GM10266 (cell line): ENCODE results near the gene SARS1.
"Not testable (repeated sequence)": the region's sequence is repeated elsewhere in the genome, so short reads cannot be mapped to it uniquely, and the experiment has no call there.

Source experiments
- DNase-seq: peaks from one replicate; pipeline ENCODE4 v3.0.0; 2012; ENCODE audit errors: extremely low spot score
- TF ChIP-seq, protein P1 (sequence below): IDR thresholded peaks from 2 replicates; pipeline ENCODE4 v1.5.1; 2012; ENCODE audit warnings: mild to moderate bottlenecking, low read depth; ENCODE audit not compliant: control insufficient read depth, insufficient read depth; ENCODE audit errors: missing control alignments

SARS1 gene, protein sequence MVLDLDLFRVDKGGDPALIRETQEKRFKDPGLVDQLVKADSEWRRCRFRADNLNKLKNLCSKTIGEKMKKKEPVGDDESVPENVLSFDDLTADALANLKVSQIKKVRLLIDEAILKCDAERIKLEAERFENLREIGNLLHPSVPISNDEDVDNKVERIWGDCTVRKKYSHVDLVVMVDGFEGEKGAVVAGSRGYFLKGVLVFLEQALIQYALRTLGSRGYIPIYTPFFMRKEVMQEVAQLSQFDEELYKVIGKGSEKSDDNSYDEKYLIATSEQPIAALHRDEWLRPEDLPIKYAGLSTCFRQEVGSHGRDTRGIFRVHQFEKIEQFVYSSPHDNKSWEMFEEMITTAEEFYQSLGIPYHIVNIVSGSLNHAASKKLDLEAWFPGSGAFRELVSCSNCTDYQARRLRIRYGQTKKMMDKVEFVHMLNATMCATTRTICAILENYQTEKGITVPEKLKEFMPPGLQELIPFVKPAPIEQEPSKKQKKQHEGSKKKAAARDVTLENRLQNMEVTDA

DNA sequence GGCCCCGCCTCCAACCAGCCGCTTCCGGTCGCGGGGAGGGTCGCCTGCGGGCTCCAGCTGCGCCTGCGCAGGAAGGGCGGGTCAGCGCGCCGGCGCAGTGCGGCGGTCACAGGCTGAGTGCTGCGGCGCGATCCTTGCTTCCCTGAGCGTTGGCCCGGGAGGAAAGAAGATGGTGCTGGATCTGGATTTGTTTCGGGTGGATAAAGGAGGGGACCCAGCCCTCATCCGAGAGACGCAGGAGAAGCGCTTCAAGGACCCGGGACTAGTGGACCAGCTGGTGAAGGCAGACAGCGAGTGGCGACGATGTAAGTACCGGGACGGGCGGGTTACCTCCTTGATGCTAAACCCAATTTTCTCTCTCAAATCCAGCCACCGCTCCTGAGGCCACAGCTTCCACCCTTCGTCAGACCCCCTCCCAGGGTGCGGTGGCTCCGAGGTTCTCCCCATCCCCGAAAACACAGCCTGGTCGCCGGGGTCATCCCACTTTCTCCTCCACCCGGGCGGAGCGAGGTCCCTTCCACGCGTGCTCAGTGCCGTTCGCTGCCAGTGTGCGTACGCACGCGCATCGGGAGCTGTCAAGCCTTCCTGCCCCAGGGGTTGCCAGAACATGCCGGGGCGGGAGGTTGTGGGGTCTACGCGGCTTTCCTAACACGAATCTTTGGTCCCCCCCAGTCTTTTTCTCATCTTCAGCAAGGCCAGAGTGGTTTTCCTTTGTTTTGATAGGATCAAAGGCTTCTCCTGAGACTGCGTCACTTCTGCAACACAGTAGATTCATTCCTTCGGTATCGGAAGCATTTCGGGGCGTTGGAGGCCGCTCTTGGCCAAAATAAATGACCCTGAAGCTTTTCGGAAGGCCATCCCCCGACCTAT is at the start of gene SARS1:
SARS1 (plus strand) TSS at position 95 of the 870 bp plus-strand sequence; CDS start at position 170, 75 bp downstream.
- TF ChIP-seq, protein P1, sequence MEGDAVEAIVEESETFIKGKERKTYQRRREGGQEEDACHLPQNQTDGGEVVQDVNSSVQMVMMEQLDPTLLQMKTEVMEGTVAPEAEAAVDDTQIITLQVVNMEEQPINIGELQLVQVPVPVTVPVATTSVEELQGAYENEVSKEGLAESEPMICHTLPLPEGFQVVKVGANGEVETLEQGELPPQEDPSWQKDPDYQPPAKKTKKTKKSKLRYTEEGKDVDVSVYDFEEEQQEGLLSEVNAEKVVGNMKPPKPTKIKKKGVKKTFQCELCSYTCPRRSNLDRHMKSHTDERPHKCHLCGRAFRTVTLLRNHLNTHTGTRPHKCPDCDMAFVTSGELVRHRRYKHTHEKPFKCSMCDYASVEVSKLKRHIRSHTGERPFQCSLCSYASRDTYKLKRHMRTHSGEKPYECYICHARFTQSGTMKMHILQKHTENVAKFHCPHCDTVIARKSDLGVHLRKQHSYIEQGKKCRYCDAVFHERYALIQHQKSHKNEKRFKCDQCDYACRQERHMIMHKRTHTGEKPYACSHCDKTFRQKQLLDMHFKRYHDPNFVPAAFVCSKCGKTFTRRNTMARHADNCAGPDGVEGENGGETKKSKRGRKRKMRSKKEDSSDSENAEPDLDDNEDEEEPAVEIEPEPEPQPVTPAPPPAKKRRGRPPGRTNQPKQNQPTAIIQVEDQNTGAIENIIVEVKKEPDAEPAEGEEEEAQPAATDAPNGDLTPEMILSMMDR, result no peak
- peak; percentile 90 for DNase-seq

DNA sequence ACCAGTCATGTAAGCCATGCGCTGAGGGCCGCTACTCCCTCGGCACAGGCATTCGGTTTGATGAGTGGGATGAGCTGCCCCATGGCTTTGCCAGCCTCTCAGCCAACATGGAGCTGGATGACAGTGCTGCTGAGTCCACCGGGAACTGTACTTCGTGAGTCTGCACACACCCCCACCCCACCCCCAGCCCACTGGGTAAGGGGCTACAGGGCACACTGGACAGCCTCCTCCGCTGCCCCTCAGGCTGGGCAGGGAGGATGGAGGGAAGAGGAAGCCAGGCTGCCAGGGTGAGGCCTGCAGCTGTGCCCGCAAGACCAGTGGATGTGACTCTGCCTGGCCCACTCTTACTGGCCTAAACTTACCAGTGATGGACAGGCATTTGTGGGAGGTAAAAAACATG is 49.2 kb upstream of the SARS1 start:
- no peak for DNase-seq
- TF ChIP-seq, protein P1, result no peak

DNA sequence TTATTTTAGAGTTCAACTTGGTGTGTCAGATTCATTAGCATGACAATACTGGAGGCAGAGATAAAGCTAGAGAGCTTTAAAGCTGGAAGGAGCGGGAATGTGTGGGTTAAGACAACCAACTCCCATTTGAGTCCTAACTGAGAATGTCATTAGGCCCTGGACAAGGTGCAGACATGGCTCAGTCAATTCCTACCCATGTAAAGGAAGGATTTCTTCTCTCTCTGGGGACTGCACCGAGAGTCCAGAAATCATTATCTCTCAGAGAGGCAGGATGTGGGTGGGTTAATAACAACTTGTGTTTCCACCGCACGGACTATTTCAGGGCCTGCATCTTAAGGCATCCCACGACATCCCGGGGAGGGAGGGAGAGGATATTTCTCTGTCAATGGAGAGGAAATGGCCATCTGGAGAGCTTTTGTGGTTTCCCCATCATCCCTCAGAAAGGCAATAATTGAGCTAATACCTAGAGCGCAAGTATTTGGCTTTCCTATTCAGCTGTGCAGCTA is 46.7 kb upstream of the SARS1 start:
- TF ChIP-seq, protein P1, result no peak
- no peak for DNase-seq

DNA sequence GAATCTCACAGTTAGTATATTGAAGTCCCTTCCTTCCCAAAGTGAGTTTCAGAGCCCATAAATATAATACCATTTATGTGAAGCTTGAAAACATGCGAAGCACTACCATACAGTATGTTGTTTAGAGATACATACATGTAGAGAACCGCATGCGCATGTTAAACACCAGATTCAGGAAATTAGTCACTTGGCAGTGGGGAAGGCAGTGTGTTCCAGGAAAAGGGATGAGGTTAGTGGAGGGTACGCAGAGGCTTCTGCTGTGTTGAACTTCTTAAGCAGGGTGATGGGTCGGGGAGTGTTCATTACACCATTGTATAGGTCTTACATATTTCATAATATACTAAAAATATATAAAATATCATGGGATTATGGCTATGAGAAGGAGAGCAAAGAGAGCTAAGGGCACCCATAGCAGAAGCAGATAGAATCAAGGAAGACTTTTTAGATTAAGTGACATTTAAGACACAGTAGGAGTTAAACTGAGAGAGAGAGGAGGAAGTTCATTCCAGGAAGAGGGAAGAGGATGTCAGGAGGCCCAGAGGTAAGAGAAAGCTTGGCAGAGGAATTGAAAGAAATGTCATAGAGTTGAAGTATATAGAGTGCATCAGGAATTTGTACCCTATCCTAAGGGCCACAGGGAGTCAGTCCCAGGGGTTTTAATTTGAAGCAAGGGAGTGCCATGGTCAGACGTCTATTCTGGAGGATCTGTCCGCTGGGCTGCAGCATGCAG is 43.5 kb upstream of the SARS1 start:
- TF ChIP-seq, protein P1, result no peak
- no peak for DNase-seq

DNA sequence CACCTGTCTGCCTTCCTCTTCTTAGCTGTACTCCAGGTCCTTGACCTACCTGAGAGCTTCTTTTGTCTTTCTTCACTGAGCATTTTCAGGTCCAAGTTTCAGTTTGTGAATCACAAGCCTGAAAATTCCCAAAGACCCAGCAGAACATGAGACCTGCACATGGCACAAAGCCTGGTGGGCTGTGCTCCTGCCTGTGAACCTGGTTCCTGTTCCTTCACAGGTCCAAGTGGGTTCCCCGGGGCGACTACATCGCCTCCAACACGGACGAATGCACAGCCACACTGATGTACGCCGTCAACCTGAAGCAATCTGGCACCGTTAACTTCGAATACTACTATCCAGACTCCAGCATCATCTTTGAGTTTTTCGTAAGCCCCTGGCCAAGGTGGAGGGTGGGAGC is 42.1 kb upstream of the SARS1 start:
- TF ChIP-seq, protein P1, result no peak
- DNase-seq, result no peak

DNA sequence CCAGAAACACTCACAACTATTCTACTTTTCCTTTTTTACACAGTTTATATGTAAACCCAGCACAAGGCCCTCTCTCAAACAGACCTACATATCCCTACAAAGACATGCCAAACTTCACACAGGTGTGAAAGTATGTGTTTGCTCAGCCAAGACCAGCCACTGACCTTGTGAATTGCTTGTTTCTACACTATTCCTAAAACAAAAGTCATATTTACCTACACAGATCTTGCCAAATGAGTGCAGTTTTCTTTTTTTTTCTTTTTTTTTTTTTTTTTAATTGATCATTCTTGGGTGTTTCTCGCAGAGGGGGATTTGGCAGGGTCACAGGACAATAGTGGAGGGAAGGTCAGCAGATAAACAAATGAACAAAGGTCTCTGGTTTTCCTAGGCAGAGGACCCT is 37.4 kb upstream of the SARS1 start:
- not testable (repeated sequence) for DNase-seq

DNA sequence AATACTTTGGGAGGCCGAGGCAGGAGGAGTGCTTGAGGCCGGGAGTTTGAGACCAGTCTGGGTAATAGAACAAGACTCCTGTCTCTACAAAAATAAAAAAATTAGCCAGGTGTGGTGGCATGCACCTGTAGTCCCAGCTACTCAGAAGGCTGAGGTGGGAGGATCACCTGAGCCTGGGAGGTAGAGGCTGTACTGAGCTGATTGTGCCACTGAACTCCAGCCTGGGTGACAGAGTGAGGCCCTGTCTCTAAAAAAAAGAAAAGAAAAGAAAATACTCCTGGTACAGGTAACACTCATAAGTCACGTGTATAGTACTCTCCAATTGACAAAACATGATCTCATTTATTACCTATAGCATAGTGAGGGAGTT is 33.0 kb upstream of the SARS1 start:
- not testable (repeated sequence) for DNase-seq
